Skeletal muscle cell (primary cell): ENCODE data around the gene METTL23.
"Not testable (repeated sequence)": the region's sequence is repeated elsewhere in the genome, so short reads cannot be mapped to it uniquely, and the experiment has no call there.

Experiments
- DNase-seq: peaks from one replicate; pipeline ENCODE4 v3.0.0-alpha.2; 2010; ENCODE audit warnings: low read depth
- H3K4me3 ChIP-seq: 2 replicates; pipeline ENCODE4 v1.5.1; 2011; ENCODE audit warnings: low read depth, mild to moderate bottlenecking, control low read depth, low read length, moderate library complexity

The METTL23 gene

GRCh38 chr17:76691379-76692191 lies 35.1 kb upstream of the METTL23 start:
- DNase-seq: no peak
- H3K4me3 ChIP-seq: no peak overlapping the region

- no peak for DNase-seq
- H3K4me3 ChIP-seq: no peak overlapping the region
These were observed 31.4 kb upstream of the METTL23 start for GRCh38 chr17:76695059-76695831.

- DNase-seq: peak; percentile 49
- no peak overlapping the region for H3K4me3 ChIP-seq
These were observed 29.6 kb upstream of the METTL23 start for GRCh38 chr17:76696763-76697701.

- DNase-seq: no peak
These were observed 28.8 kb upstream of the METTL23 start for GRCh38 chr17:76697702-76698465.

GRCh38 chr17:76698466-76698977 lies 28.1 kb upstream of the METTL23 start:
- H3K4me3 ChIP-seq, DNase-seq: not testable (repeated sequence)

More at GRCh38 chr17:76697702-76698465, 28.8 kb upstream of the METTL23 start:
- H3K4me3 ChIP-seq: no peak overlapping the region

- no peak for DNase-seq
- H3K4me3 ChIP-seq: no peak overlapping the region
These were observed 26.4 kb upstream of the METTL23 start for GRCh38 chr17:76700270-76700616.

GRCh38 chr17:76700617-76701470 lies 25.8 kb upstream of the METTL23 start:
- peak; percentile 66 for DNase-seq
- peak overlapping the region; percentile 20 for H3K4me3 ChIP-seq

- no peak overlapping the region for H3K4me3 ChIP-seq
- no peak for DNase-seq
These were observed 25.1 kb upstream of the METTL23 start for GRCh38 chr17:76701471-76701967.

- H3K4me3 ChIP-seq: no peak overlapping the region
- no peak for DNase-seq
These were observed 24.6 kb upstream of the METTL23 start for GRCh38 chr17:76702076-76702475.

GRCh38 chr17:76702941-76703637 lies 23.6 kb upstream of the METTL23 start:
- no peak for DNase-seq

GRCh38 chr17:76704805-76705204 lies 21.8 kb upstream of the METTL23 start:
- no peak for DNase-seq
- H3K4me3 ChIP-seq: no peak overlapping the region

More at GRCh38 chr17:76702941-76703637, 23.6 kb upstream of the METTL23 start:
- no peak overlapping the region for H3K4me3 ChIP-seq

- no peak for DNase-seq
- H3K4me3 ChIP-seq: no peak overlapping the region
These were observed 19.8 kb upstream of the METTL23 start for GRCh38 chr17:76706817-76707216.

GRCh38 chr17:76707985-76708807 lies 18.4 kb upstream of the METTL23 start:
- peak overlapping the region; percentile 76 for H3K4me3 ChIP-seq

GRCh38 chr17:76709077-76709950 lies 17.3 kb upstream of the METTL23 start:
- peak overlapping the region; percentile 76 for H3K4me3 ChIP-seq
- DNase-seq: peak; percentile 98

More at GRCh38 chr17:76707985-76708807, 18.4 kb upstream of the METTL23 start:
- DNase-seq: no peak
